GM19351 (cell line): ENCODE measurements around the gene AIRE.

Experiments used
- ATAC-seq: cut with Tn5 transposase; IDR thresholded peaks from one replicate; pipeline ENCODE4 v1.9.1; 2021; ENCODE audit warnings: mild to moderate bottlenecking, moderate library complexity; ENCODE audit not compliant: unreplicated experiment

Gene AIRE

DNA sequence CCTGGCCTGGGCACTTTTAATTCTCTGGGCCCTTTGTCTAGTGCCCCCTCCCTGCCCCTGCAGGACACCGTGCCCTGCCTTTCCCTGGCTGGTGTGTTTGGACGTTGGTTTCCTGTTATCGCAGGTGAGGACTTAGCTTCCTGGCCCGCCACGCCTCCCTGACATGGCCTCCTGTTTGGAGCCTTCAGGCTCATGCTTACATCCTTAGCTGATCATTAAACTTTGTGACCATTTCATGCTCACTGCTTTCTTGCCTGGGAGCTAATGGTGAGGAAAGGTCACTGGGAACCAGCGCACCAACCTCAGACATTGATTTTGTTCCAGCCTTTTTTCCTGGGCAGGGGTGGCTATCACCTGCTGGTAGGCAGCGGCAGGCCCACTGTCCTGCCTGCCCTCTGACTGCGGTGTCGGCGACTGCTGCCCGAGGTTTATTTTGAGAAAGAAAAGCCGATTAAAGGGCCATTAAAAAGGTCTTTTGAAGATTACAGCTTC, 17.9 kb downstream of the AIRE start:
- ATAC-seq, result no peak

DNA sequence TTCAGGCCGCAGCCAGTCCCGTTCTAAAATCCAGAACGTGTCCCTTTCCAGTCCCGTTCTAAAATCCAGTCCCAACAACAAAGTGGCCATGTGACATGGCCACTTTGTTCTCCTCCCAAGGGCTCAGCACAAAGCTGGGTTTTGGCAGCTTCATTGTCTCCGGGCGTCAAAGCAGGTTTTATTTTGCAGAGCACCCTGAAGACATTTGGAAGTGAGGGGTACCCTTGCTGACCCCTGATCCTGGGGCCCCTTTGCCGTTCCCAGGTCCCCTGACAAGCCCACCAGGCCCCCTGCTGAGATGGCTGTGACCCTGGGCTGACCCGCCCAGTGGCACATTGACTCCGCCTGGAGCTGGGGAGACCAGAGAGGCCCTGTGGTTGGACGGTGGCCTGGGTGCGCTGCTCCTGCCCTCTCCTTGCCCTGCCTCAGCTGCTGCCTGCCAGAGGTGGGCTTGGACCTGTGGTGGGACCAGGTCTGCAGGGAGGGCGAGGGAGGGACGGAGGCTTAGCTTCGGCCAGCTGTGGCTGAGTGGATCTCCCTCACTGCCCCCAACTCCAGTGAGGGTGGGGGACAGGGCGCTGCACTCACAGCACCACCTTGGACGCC, 18.4 kb downstream of the AIRE start:
- ATAC-seq, result no peak

DNA sequence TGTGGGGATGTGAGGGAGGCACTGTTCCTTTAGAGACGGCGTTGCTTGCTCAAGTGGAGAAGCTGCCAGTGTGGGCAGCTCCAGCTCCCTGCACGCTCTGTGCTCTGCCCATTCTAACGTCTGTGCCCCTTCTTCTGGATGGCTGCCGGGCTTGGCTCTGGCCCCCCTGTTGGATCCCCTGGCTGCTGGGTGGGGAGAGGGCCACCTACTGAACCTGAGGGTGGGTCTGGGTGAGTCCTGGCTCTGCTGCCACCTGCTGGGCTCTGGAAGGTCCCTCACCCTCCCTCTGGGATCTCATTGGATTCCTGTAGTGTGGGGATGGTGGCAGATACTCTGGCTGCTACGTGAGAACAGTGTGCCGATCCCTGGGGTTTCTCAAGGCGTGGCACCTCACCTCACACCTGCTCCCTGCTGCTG, 19.2 kb downstream of the AIRE start:
- no peak for ATAC-seq

GRCh38 chr21:44305691-44306090, 20.0 kb downstream of the AIRE start:
- no peak for ATAC-seq

GRCh38 chr21:44306936-44307704, 21.4 kb downstream of the AIRE start:
- ATAC-seq, result no peak

DNA sequence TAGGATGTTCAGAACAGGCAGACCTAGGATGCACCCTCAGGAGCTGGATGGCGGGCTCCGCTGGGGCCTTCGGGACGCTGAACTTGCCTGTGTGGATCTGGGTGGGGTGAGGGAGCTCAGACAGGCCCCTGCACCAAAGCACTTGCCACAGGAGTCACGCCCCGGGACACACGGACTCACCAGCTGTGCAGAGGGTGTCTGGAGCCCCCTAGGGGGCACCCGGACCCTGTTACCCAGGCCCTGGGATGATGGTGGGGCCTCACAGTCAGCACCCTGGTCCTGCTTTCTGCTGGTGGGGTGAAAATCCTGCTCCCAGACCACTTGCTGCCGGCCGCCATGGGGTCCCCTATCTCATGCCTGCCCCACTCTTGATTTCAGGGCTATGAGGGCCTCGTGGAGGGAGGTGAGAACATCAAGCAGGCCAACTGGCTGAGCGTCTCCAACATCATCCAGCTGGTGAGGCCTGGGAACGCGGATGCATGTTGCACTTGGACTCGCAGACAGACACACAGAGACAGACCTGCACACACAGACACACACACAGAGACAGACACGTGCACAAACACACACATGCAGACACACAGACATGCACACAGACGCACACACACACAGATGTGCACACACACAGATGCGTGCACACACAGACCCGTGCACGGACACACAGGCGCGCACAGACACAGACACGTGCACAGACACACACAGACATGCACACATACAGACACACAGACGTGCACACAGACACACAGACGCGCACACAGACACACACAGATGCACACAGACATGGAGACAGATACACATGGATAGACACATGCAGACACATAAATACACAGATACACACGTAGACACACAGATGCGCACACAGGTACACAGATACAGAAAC, 25.2 kb downstream of the AIRE start:
- ATAC-seq, result no peak

DNA sequence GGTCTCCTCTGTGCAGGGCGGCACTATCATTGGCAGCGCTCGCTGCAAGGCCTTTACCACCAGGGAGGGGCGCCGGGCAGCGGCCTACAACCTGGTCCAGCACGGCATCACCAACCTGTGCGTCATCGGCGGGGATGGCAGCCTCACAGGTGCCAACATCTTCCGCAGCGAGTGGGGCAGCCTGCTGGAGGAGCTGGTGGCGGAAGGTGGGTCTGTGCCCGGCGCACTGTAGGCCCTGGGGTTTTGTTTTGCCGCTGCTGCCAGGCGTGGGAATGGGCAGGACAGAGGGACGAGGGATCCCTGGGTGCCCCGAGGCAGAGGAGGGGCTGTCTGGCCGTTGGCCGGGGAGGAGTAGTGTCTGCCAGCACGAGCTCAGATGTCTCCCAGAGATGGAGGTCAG, 26.4 kb downstream of the AIRE start:
- no peak for ATAC-seq

DNA sequence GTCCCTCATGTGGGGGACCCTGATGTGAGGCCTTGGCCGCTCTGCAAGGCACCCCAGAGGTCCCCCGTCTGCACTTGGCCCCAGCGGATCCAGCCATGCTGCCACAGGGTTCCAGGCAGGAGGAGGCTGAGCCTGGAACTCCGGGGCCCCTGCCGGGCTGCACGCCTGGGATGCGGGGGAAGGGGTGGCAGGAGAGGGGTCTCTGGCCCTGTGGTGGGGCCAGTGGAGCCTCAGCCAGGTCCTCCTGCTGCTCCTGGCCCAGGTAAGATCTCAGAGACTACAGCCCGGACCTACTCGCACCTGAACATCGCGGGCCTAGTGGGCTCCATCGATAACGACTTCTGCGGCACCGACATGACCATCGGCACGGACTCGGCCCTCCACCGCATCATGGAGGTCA, 27.0 kb downstream of the AIRE start:
- ATAC-seq, result no peak

- no peak for ATAC-seq
These were observed 27.8 kb downstream of the AIRE start for GRCh38 chr21:44313451-44313850.

- no peak for ATAC-seq
These were observed 28.5 kb downstream of the AIRE start for GRCh38 chr21:44314128-44314527.

GRCh38 chr21:44314561-44314960, 28.9 kb downstream of the AIRE start:
- no peak for ATAC-seq

DNA sequence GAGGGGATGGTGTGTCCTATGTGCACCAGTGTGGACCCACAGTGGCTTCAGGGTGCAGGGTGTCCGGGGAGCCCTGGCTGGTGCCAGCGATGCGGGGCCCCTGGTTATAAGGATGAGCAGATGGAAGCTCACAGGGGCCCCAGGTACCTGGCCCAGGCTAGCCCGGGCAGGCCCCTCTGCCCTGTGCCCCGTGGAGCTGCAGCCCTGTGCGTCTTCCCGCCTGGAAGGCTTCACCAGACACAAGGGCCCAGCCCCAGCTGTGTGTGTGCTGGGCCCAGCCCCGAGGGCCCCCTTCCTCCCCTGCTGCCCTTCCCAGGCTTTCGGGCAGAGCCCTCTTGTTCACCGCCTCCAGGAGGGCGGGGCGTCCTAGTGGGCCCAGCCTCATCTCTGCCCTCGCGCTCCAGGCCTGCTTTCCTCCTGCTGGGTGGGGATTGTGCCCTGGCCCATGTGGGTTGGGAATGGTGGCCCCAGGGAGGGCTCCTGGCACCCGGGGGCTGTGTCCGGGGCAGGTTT, 30.1 kb downstream of the AIRE start:
- no peak for ATAC-seq

DNA sequence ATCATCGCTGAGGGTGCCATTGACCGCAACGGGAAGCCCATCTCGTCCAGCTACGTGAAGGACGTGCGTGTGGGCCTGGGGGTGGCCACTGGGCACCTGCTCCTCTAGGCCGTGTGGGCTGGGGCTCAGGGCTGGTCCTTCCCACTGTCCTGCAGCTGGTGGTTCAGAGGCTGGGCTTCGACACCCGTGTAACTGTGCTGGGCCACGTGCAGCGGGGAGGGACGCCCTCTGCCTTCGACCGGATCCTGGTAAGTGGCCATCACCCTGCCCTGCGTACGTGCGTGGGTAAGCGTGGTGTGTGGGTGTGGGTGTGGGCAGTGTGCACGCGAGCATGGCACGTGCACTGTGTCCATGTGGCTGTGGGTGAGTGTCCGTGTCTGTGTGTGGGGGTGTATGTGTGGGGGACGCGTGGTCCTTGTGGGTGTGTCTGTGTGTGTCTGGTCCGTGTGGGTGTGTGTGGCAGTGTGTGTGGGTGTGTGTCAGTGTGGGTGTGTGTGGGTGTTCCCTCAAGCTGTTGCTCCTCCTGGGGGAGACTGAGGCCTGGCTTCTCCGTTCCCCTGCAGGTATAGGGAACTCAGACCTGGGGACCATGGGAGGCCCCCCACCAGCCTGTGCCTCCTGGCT, 30.7 kb downstream of the AIRE start:
- no peak for ATAC-seq

DNA sequence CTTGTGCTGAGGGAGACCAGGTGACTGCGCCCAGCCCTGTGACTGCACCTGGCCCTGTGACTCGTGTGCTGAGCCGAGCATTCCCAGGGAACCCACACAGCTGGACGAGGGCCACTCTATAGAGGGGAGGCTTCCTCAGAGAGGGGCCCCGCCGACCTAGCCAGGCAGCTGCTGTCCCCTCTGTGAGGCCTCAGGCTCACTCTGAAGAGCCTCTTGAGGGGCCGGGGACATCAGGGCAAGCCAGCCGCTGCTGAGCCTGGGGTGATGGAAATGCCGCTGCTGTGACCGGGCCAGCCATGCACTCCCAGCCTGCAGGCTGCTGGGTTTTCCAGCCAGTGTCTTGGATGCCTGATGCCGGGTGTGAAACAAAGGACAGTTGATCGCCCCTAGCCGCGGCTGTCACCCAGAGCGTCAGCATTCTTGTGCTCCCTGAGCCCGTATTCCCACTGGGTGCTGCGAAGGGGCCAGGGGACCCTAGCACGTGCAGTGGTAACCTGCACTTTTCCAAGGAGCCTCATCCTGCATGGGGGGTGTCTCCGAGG, 31.6 kb downstream of the AIRE start:
- no peak for ATAC-seq

DNA sequence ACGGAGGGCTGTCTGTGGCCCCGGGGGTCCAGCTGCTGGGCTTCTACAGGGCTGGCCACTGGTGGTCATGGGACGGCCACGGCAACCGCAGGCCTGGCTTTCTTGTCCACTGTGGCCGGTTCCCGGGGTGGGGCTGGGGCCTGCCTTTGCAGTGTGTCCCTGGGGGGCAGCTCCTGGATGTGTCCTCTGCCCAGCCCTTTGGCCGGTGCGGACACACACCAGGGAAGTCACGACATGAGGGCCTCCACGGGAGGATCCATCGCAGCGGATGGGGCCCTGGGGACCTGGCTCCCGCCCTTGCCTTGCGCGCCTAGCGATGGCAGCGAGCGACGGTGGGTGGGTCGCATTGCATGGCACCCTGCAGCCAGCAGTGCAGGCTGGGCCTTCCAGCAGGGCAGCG, 32.2 kb downstream of the AIRE start:
- no peak for ATAC-seq

DNA sequence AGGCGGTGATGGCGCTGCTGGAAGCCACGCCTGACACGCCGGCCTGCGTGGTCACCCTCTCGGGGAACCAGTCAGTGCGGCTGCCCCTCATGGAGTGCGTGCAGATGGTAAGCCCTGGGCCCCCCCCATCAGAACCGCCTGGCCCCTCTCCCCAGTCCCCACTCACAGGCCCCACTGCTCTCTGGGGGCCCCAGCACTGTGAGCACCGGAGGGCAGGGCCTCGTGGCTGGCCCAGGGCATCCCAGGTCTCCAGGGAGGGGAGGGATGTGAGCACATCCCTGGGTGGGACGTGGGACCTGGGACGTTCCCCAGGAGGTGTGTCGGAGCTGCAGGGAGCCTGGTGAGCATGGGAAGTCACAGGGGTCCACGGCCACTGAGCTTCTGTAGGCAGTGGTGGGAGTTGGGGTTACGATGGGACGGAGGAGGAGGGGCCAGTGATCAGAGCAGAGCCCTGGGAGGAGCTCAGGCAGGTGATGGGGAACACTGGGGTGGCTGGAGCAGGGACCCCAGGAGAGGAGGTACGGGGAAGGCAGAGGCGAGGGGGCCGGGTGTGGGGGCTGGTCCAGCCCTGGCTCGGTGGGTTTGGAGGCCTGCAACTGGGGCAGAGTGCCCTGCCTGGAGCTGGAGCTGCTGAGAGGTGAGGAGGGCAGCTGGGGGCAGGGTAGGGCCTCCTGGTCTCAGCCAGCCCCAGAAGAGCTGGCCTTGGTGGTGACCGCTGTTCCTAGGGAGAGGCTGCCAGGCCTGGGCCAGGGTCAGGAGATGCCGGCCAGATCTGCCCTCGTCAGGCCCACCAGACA, 33.0 kb downstream of the AIRE start:
- no peak for ATAC-seq

- ATAC-seq, result no peak
These were observed 33.9 kb downstream of the AIRE start for GRCh38 chr21:44319407-44320065.

GRCh38 chr21:44320847-44321246, 35.2 kb downstream of the AIRE start:
- no peak for ATAC-seq

- no peak for ATAC-seq
These were observed 36.3 kb downstream of the AIRE start for GRCh38 chr21:44321846-44322450.
